AG08396 (cell line): ENCODE data around the gene ZNF462.
"Not testable (repeated sequence)": the region's sequence is repeated elsewhere in the genome, so short reads cannot be mapped to it uniquely, and the experiment has no call there.

Experiments used
- DNase-seq: peaks from one replicate; pipeline ENCODE4 v3.0.0; 2012; ENCODE audit warnings: low spot score, mixed read lengths

ZNF462 gene

GRCh38 chr9:106962615-106963363, 99.8 kb downstream of the ZNF462 start:
- no peak for DNase-seq

GRCh38 chr9:106963684-106964083, 100.7 kb downstream of the ZNF462 start:
- DNase-seq: no peak

DNA sequence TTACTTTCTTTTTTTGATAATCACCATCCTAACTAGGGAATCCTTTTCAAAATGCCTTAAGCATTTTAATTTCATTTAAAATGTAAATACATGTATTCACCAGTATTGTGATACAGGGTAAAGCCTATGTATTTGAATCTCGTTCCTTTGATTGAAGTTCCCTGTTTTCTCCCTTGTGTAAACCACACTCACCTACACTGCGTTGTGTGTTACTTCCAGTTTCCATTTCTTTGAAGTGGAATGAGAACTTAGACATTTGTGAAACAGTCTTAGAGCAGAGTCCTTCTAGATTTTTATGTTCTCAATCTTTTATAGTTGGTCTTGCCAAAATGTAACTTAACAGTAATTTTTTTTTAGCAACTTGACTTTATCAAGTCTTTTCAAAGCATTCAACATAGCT, 101.4 kb downstream of the ZNF462 start:
- DNase-seq: no peak

GRCh38 chr9:106964822-106965525, 102.0 kb downstream of the ZNF462 start:
- no peak for DNase-seq

GRCh38 chr9:106966481-106966880, 103.5 kb downstream of the ZNF462 start:
- no peak for DNase-seq

DNA sequence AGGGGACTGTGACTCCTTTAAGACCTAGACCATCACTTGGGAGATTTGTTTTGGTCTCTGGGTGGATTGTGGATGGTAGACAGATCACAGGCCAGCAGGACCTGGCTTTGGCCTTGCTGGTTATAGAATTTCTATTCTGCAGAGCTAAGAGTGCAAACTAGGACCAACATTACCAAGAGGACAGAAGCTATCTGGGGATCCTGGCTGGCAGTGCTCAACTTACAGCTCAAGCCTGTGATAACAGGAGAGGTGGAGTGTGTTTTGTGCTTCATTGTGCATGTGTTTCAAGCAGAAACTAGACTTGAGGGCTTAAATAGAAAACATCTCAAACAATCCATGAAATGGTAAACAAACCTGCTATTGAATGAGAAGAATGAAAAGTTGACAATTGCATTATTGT, 106.7 kb downstream of the ZNF462 start:
- no peak for DNase-seq

DNA sequence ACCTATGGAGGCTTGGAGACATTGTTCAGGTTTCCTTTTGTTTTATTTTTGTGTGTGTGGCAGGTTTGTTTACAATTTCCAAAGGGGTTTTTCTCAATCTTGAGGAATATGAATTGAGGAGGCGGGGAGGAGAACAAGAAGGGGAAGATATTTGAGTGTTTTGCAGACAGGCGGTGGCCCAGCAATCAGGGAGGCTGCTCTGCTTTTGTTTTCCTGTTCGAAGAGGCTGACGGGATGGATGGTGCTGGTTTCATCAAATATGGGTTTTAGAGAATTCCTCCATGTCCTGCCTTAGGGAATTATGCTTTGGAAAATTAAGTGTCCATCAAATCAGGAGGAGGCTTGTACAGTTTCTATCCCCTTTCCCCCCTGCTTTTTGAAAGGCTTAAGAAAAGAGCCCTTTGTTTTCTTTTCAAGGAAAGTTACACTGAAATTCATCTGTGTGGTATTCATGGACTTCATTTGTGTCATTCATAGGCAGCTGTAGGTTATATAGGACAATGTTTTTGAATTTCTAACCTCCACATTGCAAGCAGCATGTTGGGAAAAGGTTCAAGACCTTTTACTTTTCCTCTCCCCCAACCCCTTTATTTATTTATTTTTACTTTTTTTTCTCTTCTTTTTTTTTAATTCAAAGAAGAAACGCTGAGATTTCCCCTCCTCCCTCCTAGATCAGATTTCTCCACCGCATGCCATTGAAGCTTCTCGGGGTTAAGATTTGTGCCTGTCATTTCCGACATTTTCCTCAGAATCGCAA, 107.4 kb downstream of the ZNF462 start:
- no peak for DNase-seq

GRCh38 chr9:106970976-106971457, 108.1 kb downstream of the ZNF462 start:
- no peak for DNase-seq

DNA sequence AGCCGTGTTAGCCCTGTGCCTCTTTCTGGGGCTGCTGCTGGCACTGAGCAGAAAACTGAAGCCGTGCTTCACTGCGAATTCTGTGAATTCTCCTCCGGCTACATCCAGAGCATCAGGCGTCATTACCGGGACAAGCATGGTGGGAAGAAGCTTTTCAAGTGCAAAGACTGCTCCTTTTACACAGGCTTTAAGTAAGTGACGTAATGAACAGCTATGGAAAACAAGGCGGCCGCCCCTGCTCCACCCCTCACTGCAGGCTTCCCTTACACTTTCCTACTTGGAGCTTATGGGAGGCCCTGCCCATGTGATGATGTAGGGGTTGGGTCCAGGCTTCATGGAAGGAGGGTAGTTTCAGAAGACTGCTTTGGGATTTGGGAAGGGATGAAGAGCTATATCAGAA, 109.1 kb downstream of the ZNF462 start:
- no peak for DNase-seq

DNA sequence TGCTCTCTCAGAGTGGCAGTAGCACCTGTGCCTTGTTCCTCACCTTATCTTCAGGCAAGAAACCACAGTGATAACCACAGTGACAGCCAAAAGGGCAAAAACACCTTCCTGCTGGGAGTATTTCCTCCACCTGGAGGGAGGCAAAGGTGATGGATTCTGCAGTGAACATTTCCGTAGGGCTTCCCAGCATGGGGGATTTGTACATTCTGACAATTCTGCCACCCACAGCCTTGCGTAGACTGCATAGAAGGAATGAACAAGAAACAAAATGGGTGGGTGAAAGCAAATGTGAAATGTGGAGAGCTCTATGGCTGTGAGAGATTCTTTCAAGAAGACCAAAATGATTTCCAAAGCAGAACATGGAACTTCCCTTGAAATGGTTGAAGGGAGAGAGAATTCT, 111.4 kb downstream of the ZNF462 start:
- DNase-seq: no peak

DNA sequence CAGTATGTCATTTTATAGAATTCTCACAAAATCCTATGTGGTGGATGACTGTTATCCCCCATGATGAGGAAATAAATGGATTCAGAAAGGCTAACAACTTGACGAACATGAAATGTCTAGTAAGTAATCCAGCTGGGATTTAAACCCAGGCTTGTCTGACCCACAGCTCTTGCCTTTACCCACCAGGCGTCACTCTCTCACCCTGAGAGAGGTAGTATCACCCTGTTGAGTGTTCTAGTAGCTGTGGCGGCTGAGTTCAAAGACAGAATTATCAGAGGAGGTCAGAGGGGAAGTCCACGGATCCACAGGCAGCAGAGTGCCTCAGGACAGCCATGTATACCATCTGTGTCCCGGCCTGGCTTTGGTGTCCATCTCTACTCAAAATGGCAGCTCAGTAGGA, 113.8 kb downstream of the ZNF462 start:
- DNase-seq: no peak

GRCh38 chr9:106980551-106981101, 117.7 kb downstream of the ZNF462 start:
- DNase-seq: no peak

DNA sequence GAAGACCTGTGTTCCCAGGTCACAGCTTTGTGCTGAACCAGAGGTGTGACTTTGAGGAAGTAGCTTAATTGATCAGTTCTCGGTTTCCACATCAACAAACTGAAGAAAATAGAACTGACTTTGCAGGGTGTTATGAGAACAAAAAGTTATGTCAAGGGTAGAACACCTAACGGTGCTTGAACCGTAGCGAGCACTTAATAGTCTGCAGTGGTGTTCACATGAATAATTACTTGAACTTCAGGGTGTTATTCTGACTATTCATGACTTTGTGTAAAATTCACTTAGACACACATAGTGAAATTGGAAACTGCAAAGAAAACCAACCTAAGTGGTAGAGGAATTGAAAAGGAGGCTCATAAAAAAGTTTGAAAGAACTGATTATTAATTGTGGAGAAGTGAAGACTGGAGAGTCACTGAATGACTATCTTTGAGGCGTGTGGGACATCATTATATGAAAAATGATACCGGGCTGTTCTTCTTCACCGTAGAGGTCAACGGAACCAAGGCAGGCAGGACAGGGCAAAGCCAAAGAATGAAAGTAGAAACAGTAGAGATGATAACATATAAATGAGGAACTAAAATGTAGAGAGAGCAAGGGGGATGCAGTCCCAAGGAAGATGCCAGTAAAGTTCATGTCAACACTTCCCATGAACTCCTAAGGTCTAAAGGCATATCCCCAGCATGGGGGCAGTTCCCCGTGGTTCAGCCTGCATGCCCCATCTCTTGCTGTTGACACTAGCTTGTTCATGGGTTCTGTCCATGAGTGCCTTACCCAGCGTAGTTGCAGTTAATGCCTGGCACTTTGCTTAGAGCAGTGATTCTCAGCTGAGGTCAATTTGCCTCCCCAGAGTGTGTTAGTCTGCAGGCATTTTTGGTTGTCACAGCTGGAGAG, 118.7 kb downstream of the ZNF462 start:
- no peak for DNase-seq

DNA sequence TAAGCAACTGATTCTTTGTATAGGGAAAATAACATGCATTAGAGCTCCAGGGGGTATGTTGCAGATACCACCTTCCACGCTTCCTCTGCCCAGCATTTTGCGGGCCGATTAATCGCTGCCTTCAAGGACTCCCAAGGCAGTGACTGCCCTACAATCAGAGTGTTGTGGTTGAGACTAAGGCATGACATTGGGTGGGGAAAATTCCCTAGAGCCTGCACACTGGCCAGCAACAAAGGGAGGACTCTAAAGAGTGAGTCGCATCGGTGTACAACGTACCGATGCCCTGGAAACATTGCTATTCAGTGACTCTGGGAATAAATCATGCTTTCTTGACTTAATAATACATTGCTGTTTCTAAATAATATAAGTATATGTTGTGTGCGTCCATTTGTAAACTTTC, 119.7 kb downstream of the ZNF462 start:
- no peak for DNase-seq

- no peak for DNase-seq
These were observed 120.4 kb downstream of the ZNF462 start for GRCh38 chr9:106983346-106983745.

DNA sequence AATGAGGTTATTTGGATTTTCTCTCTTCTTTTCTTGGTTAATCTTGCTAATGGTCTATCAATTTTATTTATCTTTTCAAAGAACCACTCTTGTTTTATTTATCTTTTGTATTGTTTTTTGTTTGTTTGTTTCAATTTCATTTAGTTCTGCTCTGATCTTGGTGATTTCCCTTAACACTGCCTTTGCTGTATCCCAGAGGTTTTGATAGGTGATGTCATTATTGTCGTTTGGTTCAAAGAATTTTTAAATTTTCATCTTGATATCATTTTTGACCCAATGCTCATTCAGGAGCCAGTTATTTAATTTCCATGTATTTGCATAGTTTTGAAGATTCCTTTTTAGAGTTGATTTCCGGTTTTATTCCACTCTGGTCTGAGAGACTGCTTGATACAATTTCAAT, 126.9 kb downstream of the ZNF462 start:
- DNase-seq: not testable (repeated sequence)

GRCh38 chr9:106992186-106992585, 129.2 kb downstream of the ZNF462 start:
- DNase-seq: no peak

DNA sequence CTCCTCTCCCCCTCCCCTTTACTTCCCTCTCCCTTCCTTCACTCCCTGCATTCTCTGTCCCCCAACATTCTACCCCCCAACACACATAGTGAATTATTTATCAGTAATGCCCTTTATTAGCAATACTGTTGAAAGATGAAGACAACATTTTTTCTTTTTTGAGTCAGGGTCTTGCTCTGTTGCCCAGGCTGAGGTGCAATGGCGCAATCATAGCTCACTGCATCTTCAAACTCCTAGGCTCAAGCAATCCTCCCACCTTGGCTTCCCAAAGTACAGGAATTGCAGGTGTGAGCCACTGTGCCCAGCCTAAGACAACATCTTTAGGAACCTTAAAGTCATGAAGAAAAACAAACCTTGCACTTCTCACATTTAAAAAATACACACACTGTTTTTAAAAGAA, 130.6 kb downstream of the ZNF462 start:
- DNase-seq: no peak

DNA sequence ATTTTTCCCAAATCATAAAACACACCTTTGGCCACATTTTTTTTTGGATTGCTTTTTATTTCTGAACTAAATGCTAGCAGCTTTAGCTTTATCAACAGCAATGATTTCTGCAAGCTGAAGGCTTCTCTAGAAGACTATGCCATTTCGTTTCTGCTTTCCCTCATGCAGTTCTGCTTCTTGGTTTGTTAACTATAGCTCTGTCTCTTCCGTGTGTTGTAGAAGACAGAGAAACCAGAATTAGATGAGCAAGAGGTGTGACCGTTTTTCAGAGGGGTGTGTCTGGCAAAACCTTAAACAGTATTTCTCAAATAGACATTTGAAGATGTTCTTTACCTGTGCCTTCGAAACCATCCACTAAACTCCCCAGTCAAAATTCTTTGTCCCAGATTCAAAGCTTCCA, 131.5 kb downstream of the ZNF462 start:
- DNase-seq: no peak

GRCh38 chr9:107000218-107000617, 137.3 kb downstream of the ZNF462 start:
- DNase-seq: no peak

DNA sequence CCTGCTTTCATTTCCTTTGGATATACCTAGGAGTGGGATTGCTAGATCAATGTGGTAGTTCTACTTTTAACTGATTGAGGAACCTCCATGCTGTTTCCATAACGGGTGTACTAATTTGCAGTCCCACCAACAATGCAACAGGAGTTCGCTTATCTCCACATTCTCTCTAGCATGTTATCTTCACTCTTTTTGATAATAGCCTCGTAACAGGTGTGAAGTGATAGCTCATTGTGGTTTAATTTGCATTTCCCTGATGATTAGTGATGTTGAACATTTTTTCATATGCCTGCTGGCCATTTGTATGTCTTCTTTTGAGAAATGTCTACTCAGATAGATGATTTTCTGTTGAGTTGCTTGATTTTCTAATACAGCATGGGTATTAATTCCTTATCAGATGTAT, 142.2 kb downstream of the ZNF462 start:
- no peak for DNase-seq

DNA sequence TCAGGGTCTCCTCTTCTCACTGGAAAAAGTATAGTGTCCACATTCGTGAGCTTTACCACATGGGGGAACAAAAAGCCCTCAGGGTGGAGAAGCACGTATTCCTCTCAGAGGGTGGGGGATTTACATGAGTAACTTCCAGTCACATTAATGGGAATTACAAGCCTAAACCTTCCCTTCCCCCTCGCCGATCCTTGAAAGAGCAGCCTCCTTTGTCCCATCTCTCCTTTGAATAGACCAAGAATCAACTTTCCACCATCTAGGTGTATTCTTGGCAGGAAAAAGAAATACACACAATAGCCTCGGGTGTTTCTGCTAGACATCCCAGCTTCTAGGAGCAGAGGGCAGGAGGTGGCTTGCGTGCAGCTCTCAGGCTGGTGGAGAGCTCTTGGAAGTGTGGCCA, 144.4 kb downstream of the ZNF462 start:
- DNase-seq: no peak
